ENCODE data around the gene PCSK5. TPM values are rescaled to one million over a fixed set of nuclear protein-coding genes. Genes with fewer than 3 reads are reported as not detected.

Gene PCSK5
- 8.5 and 10.7 TPM in 2 replicates for total RNA-seq

GRCh38 chr9:75890472-75891276 lies at the start of gene PCSK5:
Gene PCSK5 (plus strand): TSS chr9:75890673. CDS start chr9:75891182, 509 bp downstream.

GRCh38 chr9:76394195-76394959 lies 503.9 kb downstream of the PCSK5 start, which contains the start of gene RFK:
Gene RFK (minus strand): TSS chr9:76394426. CDS start chr9:76394171, 255 bp downstream.

Measured in smooth muscle cell of the umbilical artery (primary cell).